Activated T-cell treated with anti-CD3 and anti-CD28 coated beads for 1 hour (primary cell): ENCODE data around the gene RAB39B.
"Not testable (repeated sequence)": the region's sequence is repeated elsewhere in the genome, so short reads cannot be mapped to it uniquely, and the experiment has no call there.

ENCODE experiments used
- DNase-seq: peaks from one replicate; pipeline ENCODE4 v3.0.0-alpha.2; 2020; ENCODE audit warnings: low read depth

Gene RAB39B, protein sequence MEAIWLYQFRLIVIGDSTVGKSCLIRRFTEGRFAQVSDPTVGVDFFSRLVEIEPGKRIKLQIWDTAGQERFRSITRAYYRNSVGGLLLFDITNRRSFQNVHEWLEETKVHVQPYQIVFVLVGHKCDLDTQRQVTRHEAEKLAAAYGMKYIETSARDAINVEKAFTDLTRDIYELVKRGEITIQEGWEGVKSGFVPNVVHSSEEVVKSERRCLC

DNA sequence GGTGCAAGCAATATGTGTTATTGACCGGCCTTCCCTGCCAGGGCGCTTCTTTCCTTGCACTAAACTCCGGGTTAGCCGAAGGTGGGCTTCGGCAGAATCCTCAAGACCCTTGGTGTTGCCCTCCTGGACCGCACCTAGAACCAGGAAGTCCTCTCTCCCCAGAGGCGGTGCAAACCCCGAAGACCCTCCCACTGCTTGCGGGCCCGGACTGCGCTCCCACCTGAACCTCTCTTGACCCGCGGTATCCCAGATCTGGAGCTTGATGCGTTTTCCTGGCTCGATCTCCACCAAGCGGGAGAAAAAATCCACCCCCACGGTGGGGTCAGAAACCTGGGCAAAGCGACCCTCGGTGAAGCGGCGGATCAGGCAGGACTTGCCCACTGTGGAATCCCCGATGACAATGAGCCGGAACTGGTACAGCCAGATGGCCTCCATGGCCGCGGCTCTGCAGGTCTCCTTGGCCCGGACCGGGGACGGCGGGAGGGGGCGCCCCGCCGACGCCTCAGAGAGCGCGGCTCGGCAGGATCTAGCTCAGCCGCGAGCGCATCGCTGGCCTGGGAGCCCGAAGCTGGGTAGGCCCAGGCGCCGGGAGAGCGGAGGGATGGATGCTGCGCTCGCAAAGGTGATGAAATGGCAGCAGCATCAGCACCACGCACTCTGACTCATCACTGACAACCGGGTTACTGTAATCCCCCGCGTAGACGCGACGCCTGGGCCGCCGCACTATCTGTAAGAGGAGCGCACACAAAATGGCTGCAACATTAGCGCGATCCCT lies at the start of gene RAB39B:
TSS of gene RAB39B (minus strand) at position 638 of the 775 bp plus-strand sequence. CDS start at position 435, 203 bp downstream.
- DNase-seq = peak; percentile 47

DNA sequence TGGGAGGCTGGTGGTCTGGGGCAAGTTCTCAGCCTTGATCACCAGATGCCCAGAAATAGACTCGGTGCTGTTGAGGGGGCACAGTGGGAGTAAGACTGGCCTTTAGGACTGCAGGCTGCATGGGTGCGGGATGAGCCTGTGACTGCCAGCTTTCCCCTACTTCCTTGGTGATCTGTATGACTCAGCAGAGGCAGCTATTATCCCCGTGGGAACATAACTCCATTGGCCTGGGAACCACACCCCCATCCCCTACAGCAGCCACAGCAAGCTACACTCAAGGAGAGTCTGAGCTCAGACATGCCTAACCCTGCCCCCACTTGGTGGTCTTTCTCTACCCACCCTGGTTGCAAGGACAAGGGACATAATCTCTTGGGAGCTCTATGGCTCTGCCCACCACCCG lies 49.5 kb upstream of the RAB39B start:
- no peak for DNase-seq

DNA sequence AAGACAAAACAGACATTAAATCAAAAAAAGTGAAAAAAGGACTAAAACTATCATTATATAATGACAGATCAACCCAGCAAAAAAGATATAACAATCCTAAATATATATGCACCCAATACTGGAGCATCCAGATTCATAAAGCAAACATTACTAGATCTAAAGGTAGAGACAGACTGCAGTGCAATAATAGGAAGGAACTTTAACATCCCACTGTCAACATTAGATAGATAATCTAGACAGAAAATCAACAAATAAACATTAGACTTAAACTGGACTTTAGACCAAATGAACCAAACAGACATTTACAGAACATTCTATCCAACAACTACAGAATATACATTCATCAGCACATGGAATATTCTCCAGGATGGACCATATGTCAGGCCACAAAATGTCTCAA lies 29.5 kb upstream of the RAB39B start:
- no peak for DNase-seq

DNA sequence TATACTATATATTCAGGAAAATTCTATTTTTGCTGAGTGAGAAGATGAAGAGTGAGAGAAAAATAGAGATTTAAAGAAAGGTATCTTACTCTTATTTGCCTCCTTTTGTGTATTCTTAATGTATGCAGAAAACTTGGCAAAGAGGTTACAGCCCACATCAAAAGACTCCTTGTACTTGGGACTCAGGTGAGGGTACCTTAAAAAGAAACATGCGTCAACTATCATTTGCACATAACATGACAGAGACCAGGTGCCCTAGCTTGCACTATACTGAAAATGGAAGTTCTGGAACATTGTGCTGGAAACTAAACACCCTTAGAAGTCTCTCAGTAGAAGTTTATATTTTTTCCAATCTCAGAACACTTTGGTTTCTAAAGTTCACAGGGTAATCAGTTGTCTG lies 15.6 kb upstream of the RAB39B start:
- DNase-seq = no peak

DNA sequence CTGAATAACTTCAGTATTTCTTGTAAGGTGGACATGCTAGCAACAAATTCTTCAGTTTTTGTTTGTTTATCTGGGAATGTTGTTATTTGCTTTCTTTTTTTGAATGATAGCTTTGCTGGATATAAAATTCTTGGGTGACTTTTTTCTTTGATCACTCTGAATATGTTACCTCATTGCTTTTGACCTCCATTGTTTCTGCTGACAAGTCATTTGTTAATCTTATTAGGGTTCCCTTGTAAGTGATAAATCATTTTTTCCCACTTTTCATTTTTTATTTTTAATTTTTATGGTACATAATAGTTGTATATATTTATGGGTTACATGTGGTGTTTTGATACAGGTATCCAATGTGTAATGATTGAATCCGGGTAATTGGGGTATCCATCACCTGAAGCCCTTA lies 6.7 kb upstream of the RAB39B start:
- no peak for DNase-seq

DNA sequence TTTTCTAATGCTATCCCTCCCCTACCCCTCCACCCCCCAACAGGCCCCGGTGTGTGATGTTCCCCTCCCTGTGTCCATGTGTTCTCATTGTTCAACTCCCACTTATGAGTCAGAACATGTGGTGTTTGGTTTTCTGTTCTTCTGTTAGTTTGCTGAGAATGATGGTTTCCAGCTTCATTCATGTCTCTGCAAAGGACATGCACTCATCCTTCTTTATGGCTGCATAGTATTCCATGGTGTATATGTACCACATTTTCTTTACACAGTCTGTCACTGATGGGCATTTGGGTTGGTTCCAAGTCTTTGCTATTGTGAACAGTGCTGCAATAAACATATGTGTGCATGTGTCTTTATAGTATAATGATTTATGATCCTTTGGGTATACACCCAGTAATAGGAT lies 3.7 kb upstream of the RAB39B start:
- not testable (repeated sequence) for DNase-seq

DNA sequence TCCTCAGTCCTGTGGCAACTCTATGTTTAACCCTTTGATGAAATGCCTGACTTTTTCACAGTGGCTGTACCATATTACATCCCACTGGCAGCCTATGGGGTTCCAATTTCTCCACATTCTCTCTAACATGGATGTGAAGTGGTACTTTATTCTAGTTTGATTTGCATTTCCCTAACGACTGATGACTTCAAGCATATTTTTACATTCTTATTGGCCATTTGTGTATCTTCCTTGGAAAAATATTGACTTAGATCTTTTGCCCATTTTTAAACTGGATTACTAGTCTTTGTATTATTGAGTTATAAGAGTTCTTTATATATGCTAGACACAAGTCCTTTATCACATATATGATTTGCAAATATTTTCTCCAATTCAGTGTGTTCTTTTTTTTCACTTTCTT lies 2.1 kb upstream of the RAB39B start:
- DNase-seq = no peak

DNA sequence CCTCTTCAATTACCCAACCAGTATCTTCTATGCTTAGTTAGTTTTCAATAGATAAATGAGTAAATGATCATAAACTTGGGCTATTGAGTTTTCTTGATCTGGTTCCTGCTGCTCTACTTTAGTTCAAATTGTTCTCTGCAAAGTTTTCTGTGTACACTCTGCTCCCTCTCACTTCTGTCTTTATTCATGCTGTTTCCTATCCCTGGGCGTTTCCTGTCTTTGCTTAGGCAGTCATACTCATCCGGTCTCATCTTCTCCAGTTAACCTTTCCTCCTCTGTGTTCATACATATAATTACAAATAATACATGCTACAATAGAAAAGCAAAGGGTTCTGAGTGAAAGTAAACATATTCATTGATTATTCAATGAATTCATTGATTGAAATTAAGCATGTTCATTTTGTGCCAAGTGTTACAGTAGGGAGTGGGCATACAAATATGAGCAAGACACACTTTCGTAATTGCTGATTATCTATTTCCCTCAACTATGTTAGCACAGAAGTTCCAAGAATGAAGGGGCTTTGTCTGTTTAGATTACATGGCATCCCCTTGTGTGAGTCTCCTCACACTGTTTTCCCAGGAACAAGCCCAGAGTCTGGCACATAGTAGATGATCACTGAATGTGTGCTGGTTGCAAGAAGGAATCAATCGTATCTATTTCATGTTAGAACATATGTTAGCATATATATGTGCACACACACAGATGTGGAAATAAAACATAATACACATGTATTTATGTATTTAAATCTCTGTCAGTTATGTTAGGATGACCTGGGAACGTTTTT lies 1.1 kb downstream of the RAB39B start:
- DNase-seq = no peak

DNA sequence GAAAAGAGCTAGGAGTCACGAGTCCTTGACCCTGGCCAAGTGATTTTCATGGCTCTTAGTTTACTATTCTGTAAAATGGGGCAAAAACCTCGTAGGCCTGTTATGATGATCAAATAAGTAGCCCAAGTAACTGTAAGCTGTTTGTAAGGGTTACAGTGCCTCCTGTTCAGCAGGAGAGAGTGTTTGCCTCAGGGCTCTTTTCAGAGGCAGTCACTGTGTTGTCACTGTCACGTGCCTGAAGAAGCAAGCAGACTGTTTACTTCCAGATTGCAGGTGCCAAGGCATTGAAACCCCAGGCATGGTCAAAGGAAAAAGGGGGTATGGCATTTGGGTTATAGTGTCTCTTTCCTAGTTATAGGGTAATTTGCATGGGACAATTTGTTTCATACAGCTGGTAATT lies 4.5 kb downstream of the RAB39B start:
- no peak for DNase-seq

DNA sequence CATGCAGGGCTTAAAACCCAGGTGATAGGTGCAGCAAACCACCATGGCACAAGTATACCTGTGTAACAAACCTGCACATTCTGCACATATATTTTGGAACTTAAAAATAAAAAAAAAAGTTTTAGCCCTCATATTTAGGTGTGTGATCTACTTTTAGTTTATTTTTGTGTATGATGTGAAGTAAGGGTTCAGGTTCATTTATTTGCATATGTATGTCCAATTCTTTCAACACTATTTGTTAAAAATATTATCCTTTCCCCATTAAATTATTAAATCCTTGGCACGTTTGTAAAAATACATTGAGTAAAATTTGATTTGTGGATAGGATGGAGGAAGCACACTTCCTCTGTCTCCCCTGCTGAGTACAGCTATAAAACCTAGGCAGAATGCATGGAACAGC lies 12.9 kb downstream of the RAB39B start:
- no peak for DNase-seq

DNA sequence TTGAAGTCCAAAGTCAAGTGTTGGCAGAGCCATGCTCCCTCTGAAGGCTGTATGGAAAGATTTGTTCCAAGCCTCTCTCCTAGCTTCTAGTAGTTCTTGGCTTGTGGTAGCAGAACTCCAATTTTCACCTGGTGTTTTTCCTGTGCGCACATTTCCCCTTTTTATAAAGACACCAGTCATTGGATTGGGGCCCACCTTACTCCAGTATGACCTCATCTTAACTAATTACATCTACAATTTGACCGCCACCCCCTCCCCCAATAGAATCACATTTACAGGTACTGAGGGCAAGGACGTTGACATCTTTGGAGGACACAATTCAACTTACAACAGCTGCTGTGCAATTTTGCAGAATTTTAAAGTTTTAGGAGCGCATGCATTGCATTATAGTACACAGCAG lies 16.8 kb downstream of the RAB39B start:
- no peak for DNase-seq

DNA sequence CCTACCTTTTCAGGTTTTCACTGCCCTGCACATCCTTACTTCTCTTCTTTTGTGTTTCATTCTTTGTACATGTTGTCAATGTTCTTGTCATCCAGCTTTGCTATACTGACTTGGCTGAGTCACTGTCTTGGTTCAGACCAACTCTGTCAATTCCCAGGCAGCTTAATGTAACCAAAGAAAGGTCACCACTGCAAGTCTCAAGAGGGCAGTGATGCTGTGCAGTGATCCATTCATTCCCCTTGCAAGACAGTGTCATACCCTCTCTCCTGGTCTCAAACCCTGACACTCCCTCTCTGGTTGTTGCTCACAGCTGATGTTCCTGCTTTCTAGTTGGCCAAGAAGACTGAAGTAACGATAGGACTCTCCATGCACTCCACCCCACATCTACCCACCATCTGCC lies 17.5 kb downstream of the RAB39B start:
- no peak for DNase-seq

DNA sequence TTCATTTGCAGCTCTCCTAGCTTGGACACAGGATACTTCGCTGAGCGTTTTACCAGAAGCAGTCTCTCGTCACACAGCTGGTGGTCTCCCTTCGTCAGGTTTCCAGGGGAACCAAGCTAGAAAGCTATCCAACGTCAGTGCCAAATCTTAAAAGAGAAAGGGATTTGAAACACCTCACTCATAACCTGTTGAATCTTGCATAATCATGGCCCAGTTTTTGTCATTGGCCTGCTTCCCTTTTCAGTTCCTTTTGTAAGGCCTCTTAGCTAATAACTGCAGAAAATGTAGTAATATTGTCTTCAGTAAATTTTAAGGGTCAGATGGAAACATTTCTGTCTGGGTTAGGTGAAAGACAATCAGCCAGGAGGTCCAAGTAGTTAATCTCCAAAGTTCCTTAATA lies 22.0 kb downstream of the RAB39B start:
- DNase-seq = no peak

DNA sequence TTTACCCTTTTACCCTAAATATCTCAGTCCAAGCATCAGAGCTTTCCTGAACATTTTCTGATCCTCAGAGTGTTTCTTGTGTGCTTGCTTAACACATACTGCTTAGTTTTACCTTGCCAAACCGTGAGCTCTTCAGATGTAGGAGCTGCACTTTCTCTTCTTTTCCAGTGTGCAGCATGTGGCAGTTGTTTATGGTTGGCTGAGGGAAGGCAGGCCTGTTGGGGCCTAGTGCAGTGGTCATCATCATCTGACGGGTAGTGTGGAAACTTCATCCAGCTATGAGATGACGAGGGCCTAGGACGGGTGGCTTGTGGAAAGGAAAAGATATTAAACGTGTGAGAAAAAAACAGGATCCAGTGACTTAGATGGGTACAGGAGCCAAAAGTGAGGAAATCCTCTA lies 26.6 kb downstream of the RAB39B start:
- no peak for DNase-seq

DNA sequence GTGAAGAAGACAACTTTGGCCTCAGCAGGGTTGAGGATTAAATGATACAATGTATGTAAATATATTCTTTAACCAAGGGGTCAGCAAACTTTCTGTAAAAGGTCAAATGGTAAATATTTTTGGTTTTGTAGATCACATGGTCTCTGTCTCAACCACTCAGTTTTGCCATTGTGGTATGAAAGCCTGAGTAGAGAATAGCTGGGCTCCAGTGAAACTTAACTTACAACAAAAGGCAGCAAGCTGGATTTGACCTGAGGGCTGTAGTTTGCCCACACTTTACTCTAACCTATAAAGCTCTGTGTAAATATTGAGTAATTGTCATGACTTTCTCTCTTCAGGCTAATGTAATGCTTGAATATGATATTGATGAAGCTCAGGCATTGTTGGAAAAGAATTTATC lies 28.4 kb downstream of the RAB39B start:
- no peak for DNase-seq

DNA sequence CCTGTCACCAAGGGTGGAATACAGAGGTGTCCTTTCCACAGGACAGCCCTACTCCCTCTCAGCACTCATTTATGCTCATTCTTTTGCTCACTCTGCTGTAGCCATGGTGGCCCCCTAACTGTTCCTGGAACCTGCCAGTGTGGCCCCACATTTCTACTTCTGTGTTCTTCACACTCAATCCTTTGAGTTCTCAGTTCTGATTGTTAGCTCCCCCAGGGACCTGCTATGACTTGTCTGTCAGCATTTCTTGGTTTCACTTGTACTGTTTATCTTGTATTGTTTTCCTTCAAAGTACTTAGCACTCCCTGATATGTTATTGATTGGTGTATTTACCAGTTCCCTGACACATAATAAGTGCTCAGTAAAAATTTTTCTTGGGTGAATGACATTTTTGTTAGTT lies 33.1 kb downstream of the RAB39B start:
- no peak for DNase-seq

DNA sequence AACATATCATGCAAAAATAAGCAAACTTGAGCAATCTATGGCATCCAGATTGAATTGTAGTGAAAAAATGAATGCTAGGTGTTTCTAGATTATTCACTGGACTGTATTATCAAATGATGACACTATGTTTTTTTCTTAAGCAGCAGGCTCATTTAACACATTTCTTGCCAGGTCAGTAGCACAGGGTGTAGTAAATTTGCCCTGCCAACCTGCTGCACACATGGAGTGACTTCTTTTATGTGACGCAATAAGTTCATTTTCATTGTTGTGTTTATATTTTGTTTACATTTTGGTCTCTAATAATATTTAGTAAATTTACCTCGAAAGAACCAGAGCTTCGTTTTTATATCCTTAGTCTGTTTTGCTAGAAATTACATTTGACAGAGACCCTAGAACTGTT lies 38.5 kb downstream of the RAB39B start:
- DNase-seq = no peak

DNA sequence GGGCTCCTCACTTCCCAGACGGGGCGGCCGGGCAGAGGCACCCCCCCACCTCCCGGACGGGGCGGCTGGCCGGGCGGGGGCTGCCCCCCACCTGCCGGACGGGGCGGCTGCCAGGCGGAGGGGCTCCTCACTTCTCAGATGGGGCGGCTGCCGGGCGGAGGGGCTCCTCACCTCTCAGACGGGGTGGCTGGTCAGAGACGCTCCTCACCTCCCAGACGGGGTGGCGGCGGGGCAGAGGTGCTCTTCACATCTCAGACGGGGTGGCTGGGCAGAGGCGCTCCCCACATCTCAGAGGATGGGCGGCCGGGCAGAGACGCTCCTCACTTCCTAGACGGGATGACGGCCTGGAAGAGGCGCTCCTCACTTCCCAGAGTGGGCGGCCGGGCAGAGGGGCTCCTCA lies 40.5 kb downstream of the RAB39B start:
- DNase-seq = not testable (repeated sequence)

DNA sequence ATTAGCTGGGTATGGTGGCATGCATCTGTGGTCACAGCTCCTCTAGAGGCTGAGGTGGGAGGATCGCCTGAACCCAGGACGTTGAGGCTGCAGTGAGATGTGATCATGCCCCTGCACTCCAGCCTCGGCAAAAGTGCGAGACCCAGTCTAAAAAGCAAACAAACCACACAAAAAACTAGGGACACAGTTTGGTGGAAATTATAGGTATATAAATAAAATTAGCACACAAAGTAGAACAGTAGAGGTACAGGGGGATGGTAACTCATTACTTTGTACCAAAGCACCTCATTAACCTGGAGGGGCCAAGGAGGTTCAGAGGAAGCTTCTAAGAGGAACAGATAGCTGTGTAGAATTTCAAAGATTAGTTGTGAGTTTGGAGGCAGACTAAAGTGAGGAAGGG lies 42.9 kb downstream of the RAB39B start:
- no peak for DNase-seq

DNA sequence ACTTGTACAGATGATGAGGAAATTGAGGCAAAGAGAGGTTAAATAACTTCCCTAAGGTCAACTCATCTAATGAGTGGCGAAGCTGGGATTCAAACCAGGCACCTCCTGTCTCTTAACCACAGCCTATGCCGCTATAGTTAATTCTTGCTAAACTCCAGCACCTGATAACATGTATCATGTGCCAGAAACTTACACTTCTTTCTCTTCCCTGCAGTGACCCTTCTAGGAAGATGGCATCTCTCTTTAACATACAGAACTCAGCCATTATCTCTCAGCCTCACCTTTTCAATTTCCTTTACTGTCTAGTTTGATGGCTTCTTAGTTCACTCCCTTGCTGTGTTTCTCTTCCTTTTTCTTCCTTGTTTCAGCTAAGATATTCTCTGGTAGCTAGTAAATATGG lies 45.5 kb downstream of the RAB39B start:
- DNase-seq = no peak

DNA sequence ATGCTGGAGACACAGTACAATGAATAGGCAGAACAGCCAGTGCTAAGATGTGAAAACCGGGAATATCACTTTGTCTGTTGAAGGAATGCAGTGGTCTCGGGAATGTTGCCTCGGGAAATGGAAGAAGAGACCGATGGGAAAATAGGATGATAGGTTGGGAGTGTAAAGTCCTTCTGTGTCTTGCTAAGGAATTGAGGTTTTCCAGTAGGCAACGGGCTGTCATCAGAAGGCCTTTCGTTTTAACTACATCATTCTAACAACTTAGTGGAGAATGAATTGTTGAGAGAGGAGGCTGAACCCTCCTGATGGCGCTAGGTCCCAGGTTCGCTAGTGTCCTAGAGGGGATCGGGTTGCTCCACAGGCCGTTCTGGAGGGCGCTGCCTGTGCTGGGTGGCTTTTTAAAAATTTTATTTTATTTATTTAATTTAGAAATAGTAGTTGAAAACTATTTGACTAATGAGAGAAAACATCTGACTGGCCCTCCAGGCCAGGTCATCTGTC lies 47.3 kb downstream of the RAB39B start:
- DNase-seq = no peak

DNA sequence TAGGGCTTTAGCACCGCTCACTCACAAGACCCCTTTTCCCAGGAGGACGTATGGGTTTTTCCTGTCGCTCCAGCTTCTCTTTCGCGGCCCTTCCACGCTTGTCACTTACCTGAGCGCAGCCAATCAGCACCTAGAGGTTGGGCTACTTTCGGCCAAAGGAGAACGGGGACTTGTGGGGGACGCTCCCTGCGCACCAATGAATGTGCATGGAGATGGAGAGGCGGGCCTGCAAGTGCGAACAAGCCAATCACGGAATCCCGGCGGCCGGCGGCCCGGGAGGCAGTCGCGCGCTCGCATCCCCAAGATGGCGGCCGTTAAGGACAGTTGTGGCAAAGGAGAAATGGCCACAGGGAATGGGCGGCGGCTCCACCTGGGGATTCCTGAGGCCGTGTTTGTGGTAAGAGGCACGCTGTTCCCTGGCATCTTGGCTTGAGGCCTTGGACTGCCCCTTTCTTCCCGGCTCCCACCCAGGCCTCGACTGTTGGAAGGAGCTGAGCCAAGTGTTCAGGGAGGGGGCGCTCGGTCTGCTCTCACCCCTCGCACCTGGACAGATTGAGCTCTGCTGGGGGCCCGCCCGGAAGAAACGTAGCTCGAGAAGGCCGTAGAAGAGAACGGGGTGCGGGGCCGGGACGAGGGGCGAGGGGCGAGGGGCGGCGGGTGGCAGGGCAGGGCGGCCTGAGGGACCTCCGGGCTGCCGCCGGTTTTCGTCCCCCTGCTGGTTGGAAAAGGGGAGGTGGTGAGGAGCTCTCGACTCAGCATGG lies 47.9 kb downstream of the RAB39B start, which contains the start of gene VBP1:
TSS of gene VBP1 (plus strand) at position 282 of the 761 bp plus-strand sequence. CDS start at position 305, 23 bp downstream.
- DNase-seq = peak; percentile 69
